HG02885 (cell line): ENCODE data around the gene CAMK2N2.
"Not testable (repeated sequence)": the region's sequence is repeated elsewhere in the genome, so short reads cannot be mapped to it uniquely, and the experiment has no call there.

Source experiments
- ATAC-seq: cut with Tn5 transposase; IDR thresholded peaks from one replicate; pipeline ENCODE4 v1.9.1; 2021; ENCODE audit warnings: mild to moderate bottlenecking; ENCODE audit not compliant: unreplicated experiment, poor library complexity

Gene CAMK2N2

GRCh38 chr3:184275961-184276910 is 14.9 kb upstream of the CAMK2N2 start, which contains the start of gene ECE2:
Gene ECE2 (plus strand): TSS chr3:184276022. CDS start chr3:184276154, 132 bp downstream.
- ATAC-seq: no peak

- ATAC-seq: no peak
Observed at GRCh38 chr3:184275381-184275701, 14.0 kb upstream of the CAMK2N2 start.

GRCh38 chr3:184272269-184272668 is 10.9 kb upstream of the CAMK2N2 start:
- ATAC-seq: no peak

- not testable (repeated sequence) for ATAC-seq
Observed at GRCh38 chr3:184267249-184267648, 5.9 kb upstream of the CAMK2N2 start.

- ATAC-seq: no peak
Observed at GRCh38 chr3:184262764-184263179, 1.4 kb upstream of the CAMK2N2 start.

GRCh38 chr3:184261854-184262763 is 756 bp upstream of the CAMK2N2 start:
- peak; percentile 34 for ATAC-seq

GRCh38 chr3:184260724-184261269 is 556 bp downstream of the CAMK2N2 start:
- no peak for ATAC-seq

GRCh38 chr3:184259878-184260723 is 1.3 kb downstream of the CAMK2N2 start:
- ATAC-seq: no peak

- ATAC-seq: no peak
Observed at GRCh38 chr3:184259396-184259877, 1.9 kb downstream of the CAMK2N2 start.

- no peak for ATAC-seq
Observed at GRCh38 chr3:184258926-184259325, 2.4 kb downstream of the CAMK2N2 start.

- no peak for ATAC-seq
Observed at GRCh38 chr3:184257083-184257915, 4.1 kb downstream of the CAMK2N2 start.

- no peak for ATAC-seq
Observed at GRCh38 chr3:184255291-184256039, 5.9 kb downstream of the CAMK2N2 start.

GRCh38 chr3:184250167-184250828 is 11.1 kb downstream of the CAMK2N2 start:
- peak; percentile 78 for ATAC-seq

GRCh38 chr3:184249412-184250166 is 11.8 kb downstream of the CAMK2N2 start, which contains the start of gene EEF1AKMT4:
Gene EEF1AKMT4 (plus strand): TSS chr3:184249672. CDS start chr3:184249695, 23 bp downstream.
- ATAC-seq: peak; percentile 86

- ATAC-seq: peak; percentile 48
Observed at GRCh38 chr3:184248454-184249411, 12.6 kb downstream of the CAMK2N2 start, which contains the start of gene ALG3. Gene ALG3 (minus strand): TSS chr3:184248962. CDS start chr3:184248940, 22 bp downstream.
